ENCODE results near the gene RAB40B.
A peak's percentile ranks its signal among the peaks of the same experiment; 100 is the strongest.

The RAB40B gene

GRCh38 chr17:82691714-82692113 lies 6.8 kb downstream of the RAB40B start:
- DNase-seq (ENCODE audit: low spot score) = no peak

- no peak for DNase-seq (ENCODE audit: low spot score)
Measured at GRCh38 chr17:82690786-82691489, 7.6 kb downstream of the RAB40B start.

GRCh38 chr17:82689077-82689476 lies 9.4 kb downstream of the RAB40B start:
- DNase-seq (ENCODE audit: low spot score) = no peak

- no peak for DNase-seq (ENCODE audit: low spot score)
Measured at GRCh38 chr17:82687871-82688270, 10.6 kb downstream of the RAB40B start.

DNA sequence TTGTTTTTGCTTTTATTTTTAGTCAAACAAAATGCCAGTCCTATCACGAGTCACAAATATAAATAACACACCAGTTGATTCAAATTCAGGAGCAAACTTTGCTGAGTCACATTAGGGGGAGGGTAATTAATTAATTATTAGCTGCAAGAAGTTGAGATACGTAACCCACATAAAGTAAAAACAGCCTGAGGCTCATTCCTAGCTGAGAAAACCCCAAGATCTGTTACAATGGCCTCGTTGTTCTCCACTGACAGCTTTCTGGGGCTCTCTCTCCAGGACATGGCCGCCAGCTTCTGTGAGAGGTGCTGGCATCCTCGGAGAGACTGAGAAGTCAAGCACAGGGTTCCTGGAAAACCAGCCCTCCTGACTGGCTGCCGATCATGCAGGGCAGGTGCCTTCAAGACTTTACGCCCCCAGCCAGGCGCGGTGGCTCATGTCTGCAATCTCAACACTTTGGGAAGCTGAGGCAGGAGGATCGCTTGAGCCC lies 11.1 kb downstream of the RAB40B start:
- no peak for DNase-seq (ENCODE audit: low spot score)

DNA sequence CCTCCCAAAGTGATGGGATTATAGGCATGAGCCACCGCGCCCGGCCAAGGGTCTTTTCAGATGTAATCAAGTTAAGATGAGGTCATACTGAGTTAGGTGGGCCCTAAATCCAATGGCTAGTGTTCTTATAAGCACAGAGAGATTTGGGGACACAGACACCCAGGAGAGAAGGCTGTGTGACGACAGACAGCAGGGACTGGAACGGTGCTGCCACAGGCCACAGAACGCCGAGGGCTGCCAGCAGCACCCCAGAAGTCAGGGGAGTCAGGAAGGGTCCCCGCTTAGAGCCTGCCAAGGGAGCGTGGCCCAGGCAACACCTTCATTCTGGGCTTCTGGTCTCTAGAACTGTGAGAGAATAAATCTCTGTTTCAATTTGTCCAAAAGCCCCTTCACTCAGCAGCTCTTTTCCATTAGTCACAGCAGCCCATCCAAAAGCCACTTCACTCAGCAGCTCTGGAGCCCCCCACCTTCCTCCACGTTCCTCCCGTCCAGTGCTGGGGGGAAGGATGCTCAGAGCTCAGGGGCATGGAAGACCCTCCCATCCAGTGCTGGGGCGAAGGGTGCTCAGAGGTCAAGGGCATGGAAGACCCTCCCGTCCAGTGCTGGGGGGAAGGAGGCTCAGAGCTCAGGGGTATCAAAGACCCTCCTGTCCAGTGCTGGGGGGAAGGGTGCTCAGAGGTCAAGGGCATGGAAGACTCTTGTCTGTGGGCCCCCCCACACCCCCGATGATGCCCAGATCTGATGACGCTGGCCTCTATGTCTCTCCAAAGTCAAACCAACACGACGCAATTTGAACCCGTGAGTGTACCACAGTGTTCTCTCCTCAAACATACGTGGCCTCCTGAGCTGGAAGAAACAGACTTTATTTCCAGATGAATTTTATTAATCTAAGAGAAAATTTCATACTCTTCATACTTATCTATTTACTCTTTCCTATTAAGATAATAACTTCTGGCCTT lies 11.9 kb downstream of the RAB40B start:
- no peak for DNase-seq (ENCODE audit: low spot score)

DNA sequence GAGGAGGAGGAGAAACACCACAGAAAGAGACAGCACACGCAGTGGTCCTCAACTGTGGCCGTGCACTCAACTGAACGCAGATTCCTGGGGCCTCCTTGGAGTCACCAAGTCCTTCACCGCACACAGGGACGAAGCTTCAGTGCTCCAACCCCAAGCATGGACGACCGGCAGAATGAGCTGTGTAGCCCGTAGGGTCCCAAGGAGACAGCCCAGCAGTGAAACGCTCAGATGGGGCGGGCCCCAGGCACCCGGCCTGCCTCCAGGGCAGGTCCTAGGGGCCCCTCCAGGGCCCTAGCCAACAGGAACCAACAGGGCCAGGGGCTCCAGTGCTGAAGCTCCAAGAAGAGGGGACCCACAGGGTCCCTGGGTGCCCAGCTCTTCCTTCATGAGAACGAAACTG lies 13.2 kb downstream of the RAB40B start:
- no peak for DNase-seq (ENCODE audit: low spot score)

DNA sequence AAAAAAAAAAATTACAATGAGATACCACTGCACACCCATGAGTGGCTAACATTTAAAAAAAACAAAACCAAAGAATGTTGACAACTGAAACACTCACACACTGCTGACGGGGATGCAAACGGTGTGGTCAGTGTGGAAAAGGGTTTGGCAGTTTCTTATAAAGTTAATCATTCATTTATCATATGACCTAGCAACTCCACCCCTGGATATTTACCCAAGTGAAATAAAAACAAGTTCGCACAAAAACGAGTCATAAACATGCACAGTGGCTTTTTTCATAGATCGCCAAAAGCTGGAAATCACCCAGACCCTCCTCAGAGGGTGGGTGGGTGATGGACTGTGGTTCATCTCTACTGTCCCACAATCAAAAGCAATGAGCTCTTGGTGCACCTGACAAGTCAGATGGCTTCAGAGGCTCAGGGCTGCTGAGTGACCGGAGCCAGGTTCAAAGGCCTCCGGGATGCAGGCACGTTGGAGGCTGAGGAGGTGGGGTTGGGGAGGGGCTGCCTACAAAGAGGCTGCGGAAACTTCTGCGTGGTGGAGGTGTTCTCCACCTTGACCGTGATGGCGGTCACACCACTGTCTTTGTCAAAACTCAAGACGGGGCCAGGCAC lies 14.2 kb downstream of the RAB40B start:
- DNase-seq (ENCODE audit: low spot score) = no peak

- DNase-seq (ENCODE audit: low spot score) = no peak
Measured at GRCh38 chr17:82683534-82683933, 15.0 kb downstream of the RAB40B start.

GRCh38 chr17:82681547-82681946 lies 17.0 kb downstream of the RAB40B start:
- DNase-seq (ENCODE audit: low spot score) = no peak

- no peak for DNase-seq (ENCODE audit: low spot score)
Measured at GRCh38 chr17:82679586-82680465, 18.7 kb downstream of the RAB40B start.

DNA sequence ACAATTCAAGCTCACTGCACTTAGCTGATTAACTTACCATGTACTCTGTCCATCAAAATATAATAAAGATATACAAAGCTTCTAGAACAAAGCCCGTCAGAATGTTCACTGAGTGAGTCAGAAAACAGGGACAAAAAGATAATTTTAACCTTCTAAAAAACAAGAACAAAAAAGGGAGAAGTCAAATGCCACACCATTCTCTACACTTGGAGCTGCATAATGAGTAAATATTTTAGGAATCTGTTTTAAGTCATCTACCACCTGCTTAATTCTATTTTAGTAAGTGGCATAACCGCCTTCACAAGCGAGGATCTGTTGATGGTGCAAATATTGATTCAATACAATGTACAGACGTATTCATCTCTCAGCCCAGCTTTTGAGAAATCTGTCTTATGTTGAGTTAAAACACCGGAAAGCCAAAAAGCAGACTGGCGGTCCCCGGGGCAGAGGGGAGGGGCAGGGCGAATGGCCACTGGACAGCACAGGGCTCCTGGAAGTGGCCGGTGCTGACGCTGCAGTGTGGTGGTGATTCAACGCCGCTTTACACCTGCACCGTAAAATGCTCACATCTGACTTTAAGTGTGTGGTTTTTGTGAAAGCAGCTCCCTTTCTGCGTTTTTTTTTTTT lies 20.1 kb downstream of the RAB40B start:
- no peak for DNase-seq (ENCODE audit: low spot score)

GRCh38 chr17:82677353-82677925 lies 21.1 kb downstream of the RAB40B start:
- DNase-seq (ENCODE audit: low spot score) = no peak

DNA sequence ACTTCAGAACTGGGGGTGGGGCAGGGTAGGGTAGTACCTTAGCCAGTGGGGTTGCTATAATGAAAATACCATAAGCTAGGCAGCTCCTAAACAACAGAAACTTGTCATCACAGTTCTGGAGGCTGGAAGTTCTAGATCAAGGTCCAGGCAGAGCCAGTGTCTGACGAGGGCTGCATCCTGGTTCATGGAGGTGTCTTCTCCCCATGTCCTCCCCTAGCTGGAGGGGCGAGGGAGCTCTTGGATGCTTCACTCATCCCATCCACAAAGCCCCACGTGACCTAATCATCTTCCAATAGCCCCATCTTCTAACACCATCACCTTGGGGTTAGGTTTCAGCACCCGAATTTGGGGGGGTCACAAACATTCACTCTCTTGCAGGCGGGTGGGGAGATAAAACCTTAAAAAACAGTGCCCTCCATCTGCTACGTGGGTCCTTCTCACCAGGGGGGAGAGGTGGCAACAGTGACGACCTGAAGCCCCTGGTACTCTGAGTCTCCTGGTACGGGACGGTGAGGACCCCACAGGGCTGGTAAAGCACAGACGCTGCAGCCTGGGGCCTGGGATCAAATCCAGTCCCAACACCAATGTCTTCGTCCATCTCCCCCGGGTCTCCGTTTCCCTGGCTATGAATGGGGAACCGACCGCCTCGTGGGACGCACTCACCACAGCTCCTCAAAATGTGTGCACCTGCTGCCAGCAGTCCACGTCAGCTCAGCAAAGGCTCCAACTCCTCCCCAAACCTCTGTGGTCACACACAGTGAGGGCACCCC lies 22.8 kb downstream of the RAB40B start:
- no peak for DNase-seq (ENCODE audit: low spot score)

DNA sequence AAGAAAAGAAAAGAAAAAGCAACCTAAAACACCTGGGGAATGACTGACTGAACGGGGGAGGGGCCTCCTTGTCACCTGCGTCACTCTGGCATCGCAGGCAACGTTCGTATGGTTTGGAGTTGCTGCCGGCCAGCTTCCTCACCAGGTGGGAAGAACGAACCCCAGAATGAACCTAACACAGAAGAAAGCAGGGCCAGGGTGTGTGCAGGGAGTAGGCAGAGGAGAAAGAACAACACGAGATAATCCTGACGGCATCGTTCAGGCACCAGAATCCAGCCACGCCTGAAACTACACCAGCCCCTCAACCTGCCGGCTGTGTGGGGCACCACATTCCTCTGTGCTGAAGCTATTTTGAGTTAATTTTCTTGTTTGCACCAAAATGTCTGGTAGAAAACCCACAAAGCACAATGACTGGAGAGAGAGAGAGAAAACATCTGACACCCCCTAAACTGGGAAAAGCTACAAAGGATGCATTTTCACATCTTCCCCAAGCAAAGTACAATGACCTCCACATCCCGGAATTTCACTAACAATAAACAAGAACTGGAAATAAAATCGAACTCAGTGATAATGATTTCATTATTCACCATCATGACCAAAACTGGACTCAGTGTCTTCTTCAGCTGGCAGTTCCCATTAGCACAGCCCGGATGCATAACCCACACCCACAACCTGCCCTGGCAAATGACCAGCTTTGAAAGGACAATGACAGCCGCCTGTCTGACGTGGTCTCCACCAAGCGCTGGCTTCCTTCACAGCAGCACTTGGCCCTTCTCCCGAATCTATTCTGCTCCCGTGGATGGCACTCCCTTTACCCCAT lies 23.6 kb downstream of the RAB40B start:
- DNase-seq (ENCODE audit: low spot score) = no peak

DNA sequence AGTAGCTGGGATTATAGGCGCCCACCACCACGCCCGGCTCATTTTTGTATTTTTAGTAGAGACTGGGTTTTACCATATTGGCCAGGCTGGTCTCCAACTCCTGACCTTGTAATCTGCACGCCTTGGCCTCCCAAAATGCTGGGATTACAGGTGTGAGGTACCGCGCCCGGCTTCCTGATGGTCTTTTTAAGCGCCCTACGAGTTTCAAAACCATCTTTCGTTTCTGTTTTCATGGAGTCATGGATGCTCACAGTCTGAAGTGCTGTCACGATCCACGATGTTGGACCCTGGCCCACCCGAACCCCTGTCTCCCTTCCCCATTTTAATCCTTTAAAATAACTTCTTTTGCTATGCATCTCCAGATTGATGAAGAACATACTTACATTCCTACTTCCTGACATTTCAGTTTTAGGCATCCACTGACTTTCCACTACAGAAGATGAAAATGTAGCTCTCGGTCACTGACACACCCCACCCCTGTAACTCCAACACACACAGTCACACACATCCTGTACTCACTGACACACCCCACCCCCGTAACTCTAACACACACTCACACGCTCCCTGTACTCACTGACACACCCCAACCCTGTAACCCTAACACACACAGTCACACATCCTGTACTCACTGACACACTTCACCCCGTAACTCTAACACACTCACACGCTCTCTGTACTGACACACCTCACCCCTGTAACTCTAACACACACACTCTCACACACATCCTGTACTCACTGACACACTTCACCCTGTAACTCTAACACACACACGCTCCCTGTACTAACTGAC lies 27.6 kb downstream of the RAB40B start:
- no peak for DNase-seq (ENCODE audit: low spot score)

DNA sequence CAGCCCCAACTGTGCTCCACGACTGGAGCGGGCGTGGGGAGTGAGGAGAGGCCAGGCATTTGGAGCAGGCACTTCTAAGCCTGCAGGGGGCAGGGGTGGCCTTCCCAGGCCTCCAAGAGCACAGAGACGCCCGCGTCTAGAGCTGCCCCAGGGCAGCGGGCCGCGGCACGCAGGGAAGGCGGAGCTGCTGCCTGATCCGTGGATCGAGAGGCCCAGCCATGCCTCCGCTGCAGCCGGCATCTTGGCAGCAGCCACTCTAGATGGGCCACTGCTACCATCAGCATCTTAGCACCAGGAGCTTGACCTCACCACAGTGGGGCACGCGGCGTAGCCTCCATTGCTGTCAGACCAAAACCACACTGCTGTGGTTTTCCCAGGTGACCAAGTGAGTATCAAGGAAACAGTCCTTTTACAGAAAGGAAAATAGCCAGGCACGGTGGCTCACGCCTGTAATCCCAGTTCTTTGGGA lies 29.8 kb downstream of the RAB40B start:
- DNase-seq (ENCODE audit: low spot score) = peak; percentile 43

GRCh38 chr17:82668024-82668630 lies 30.4 kb downstream of the RAB40B start:
- no peak for DNase-seq (ENCODE audit: low spot score)

Measured in hematopoietic multipotent progenitor cell treated with erythropoietin and hydrocortisone succinate and interleukin-3 and kit ligand, for 17 days (in vitro differentiated cells).